ENCODE measurements around the gene SHISA5.

- no peak for TF ChIP-seq CTCF (IDR thresholded peaks at IDR 0.05; ENCODE audit: insufficient read depth, low read length)
- TF ChIP-seq GABPA (IDR thresholded peaks at IDR 0.05; ENCODE audit: low read depth): no peak
- TF ChIP-seq POLR2AphosphoS5 (IDR thresholded peaks at IDR 0.05; ENCODE audit: low read depth): no peak
- no peak for TF ChIP-seq REST (IDR thresholded peaks at IDR 0.05; ENCODE audit: insufficient replicate concordance, low read depth)
- TF ChIP-seq SPI1 (IDR thresholded peaks at IDR 0.05; ENCODE audit: borderline replicate concordance, low read depth): no peak
Observed at GRCh38 chr3:48500656-48501055, 3.3 kb downstream of the SHISA5 start.
